WTC11 (cell line): Measurements from ENCODE around the gene SH3YL1.

Experiments used
- CREM ChIP-seq: sonication (generic); formaldehyde crosslinking; IDR thresholded peaks from 2 replicates; pipeline ENCODE4 v1.8.1; 2022; ENCODE audit warnings: mild to moderate bottlenecking, missing genetic modification reagents, moderate library complexity
- CTCF ChIP-seq: fragments of 200-600 bp; IDR thresholded peaks from 2 replicates; pipeline ENCODE4 v1.8.0; 2022; ENCODE audit warnings: antibody characterized with exemption
- ELF4 ChIP-seq: sonication (generic); formaldehyde crosslinking; IDR thresholded peaks from 2 replicates; pipeline ENCODE4 v1.8.1; 2022; ENCODE audit warnings: low read depth, mild to moderate bottlenecking, moderate library complexity, missing genetic modification reagents
- ESRRA ChIP-seq: sonication (generic); formaldehyde crosslinking; IDR thresholded peaks from 2 replicates; pipeline ENCODE4 v1.8.1; 2022; ENCODE audit warnings: mild to moderate bottlenecking, missing genetic modification reagents, borderline replicate concordance
- ETV6 ChIP-seq: sonication (generic); formaldehyde crosslinking; IDR thresholded peaks from 2 replicates; pipeline ENCODE4 v1.8.1; 2022; ENCODE audit warnings: mild to moderate bottlenecking, missing genetic modification reagents
- FOXP1 ChIP-seq: sonication (generic); formaldehyde crosslinking; IDR thresholded peaks from 2 replicates; pipeline ENCODE4 v1.8.0; 2022; ENCODE audit warnings: missing genetic modification reagents, mild to moderate bottlenecking, moderate library complexity, borderline replicate concordance
- NFE2L1 ChIP-seq: sonication (generic); formaldehyde crosslinking; IDR thresholded peaks from 2 replicates; pipeline ENCODE4 v1.8.1; 2023; ENCODE audit warnings: missing genetic modification reagents
- NR2C2 ChIP-seq: sonication (generic); formaldehyde crosslinking; IDR thresholded peaks from 2 replicates; pipeline ENCODE4 v1.8.0; 2022; ENCODE audit warnings: mild to moderate bottlenecking, missing genetic modification reagents
- RELA ChIP-seq: sonication (generic); formaldehyde crosslinking; IDR thresholded peaks from 2 replicates; pipeline ENCODE4 v1.8.1; 2022; ENCODE audit warnings: missing genetic modification reagents, mild to moderate bottlenecking, borderline replicate concordance
- SMAD3 ChIP-seq: sonication (generic); formaldehyde crosslinking; IDR thresholded peaks from 2 replicates; pipeline ENCODE4 v1.8.0; 2022; ENCODE audit warnings: missing genetic modification reagents, mild to moderate bottlenecking, borderline replicate concordance
- USF1 ChIP-seq: sonication (generic); formaldehyde crosslinking; IDR thresholded peaks from 2 replicates; pipeline ENCODE4 v1.8.0; 2022; ENCODE audit warnings: mild to moderate bottlenecking, missing genetic modification reagents

GRCh38 chr2:288758-289361, 25.0 kb upstream of the SH3YL1 start:
- TF ChIP-seq NFE2L1 (CRISPR knock-in tag) (no peak), CTCF (no peak), CREM (CRISPR knock-in tag) (no peak), USF1 (no peak), ELF4 (no peak), ESRRA (CRISPR knock-in tag) (no peak), RELA (CRISPR knock-in tag) (no peak), FOXP1 (CRISPR knock-in tag) (no peak), SMAD3 (CRISPR knock-in tag) (no peak), ETV6 (CRISPR knock-in tag) (no peak), NR2C2 (CRISPR knock-in tag) (no peak)
